ENCODE measurements around the gene DGKE.
A peak's percentile ranks its signal among the peaks of the same experiment; 100 is the strongest.

The DGKE gene

GRCh38 chr17:56913867-56914580, 80.1 kb downstream of the DGKE start, which contains the start of gene TRIM25:
Gene TRIM25 (minus strand): TSS chr17:56914049. CDS start chr17:56913988, 61 bp downstream.
- TF ChIP-seq FOXP2 (optimal IDR thresholded peaks at IDR 0.05; ENCODE audit: borderline replicate concordance, extremely low read depth, extremely low read length, insufficient read depth) (peak; percentile 66), TAF1 (IDR thresholded peaks at IDR 0.05; ENCODE audit: borderline replicate concordance, insufficient read depth, low read length) (peak; percentile 73; the same call in 1 of the 2 replicates), POLR2AphosphoS5 (IDR thresholded peaks at IDR 0.05; ENCODE audit: low read depth, low read length) (peak; percentile 98), REST (IDR thresholded peaks at IDR 0.05; ENCODE audit: insufficient read depth in 1 of 2, low read depth in 2 of 2, low read length in 2 of 2) (no peak), SIN3A (IDR thresholded peaks at IDR 0.05; ENCODE audit: borderline replicate concordance, insufficient read depth, low read length) (no peak)

GRCh38 chr17:56914581-56915273, 80.8 kb downstream of the DGKE start:
- TF ChIP-seq SIN3A (IDR thresholded peaks at IDR 0.05; ENCODE audit: borderline replicate concordance, insufficient read depth, low read length) (no peak), TAF1 (IDR thresholded peaks at IDR 0.05; ENCODE audit: borderline replicate concordance, insufficient read depth, low read length) (no peak), REST (IDR thresholded peaks at IDR 0.05; ENCODE audit: insufficient read depth in 1 of 2, low read depth in 2 of 2, low read length in 2 of 2) (no peak), POLR2AphosphoS5 (IDR thresholded peaks at IDR 0.05; ENCODE audit: low read depth, low read length) (no peak), FOXP2 (optimal IDR thresholded peaks at IDR 0.05; ENCODE audit: borderline replicate concordance, extremely low read depth, extremely low read length, insufficient read depth) (no peak)

GRCh38 chr17:56917559-56918296, 83.8 kb downstream of the DGKE start:
- no peak for TF ChIP-seq FOXP2 (optimal IDR thresholded peaks at IDR 0.05; ENCODE audit: borderline replicate concordance, extremely low read depth, extremely low read length, insufficient read depth)
- no peak for TF ChIP-seq POLR2AphosphoS5 (IDR thresholded peaks at IDR 0.05; ENCODE audit: low read depth, low read length)
- TF ChIP-seq REST (IDR thresholded peaks at IDR 0.05; ENCODE audit: insufficient read depth in 1 of 2, low read depth in 2 of 2, low read length in 2 of 2), result no peak

- TF ChIP-seq SIN3A (IDR thresholded peaks at IDR 0.05; ENCODE audit: borderline replicate concordance, insufficient read depth, low read length) (no peak), REST (IDR thresholded peaks at IDR 0.05; ENCODE audit: insufficient read depth in 1 of 2, low read depth in 2 of 2, low read length in 2 of 2) (no peak), POLR2AphosphoS5 (IDR thresholded peaks at IDR 0.05; ENCODE audit: low read depth, low read length) (no peak), FOXP2 (optimal IDR thresholded peaks at IDR 0.05; ENCODE audit: borderline replicate concordance, extremely low read depth, extremely low read length, insufficient read depth) (no peak), TAF1 (IDR thresholded peaks at IDR 0.05; ENCODE audit: borderline replicate concordance, insufficient read depth, low read length) (no peak)
Measured at GRCh38 chr17:56918916-56919315, 85.0 kb downstream of the DGKE start.
